Parathyroid adenoma (tissue), 2 donors: ENCODE measurements around the gene GADD45G.

Experiments
- H2AFZ ChIP-seq: fragments of 300-600 bp; sonication (generic); one replicate; pipeline ENCODE4 v1.7.0; 2017; ENCODE audit warnings: antibody characterized with exemption, mild to moderate bottlenecking
- H3K27ac ChIP-seq: fragments of 300-600 bp; sonication (generic); one replicate; pipeline ENCODE4 v1.7.0; 2017
- H3K27me3 ChIP-seq: fragments of 300-600 bp; sonication (generic); one replicate; pipeline ENCODE4 v1.7.0; 2017; ENCODE audit warnings: low read length; ENCODE audit not compliant: control insufficient read depth, insufficient read depth
- H3K36me3 ChIP-seq: fragments of 300-600 bp; sonication (generic); one replicate; pipeline ENCODE4 v1.7.0; 2017; ENCODE audit warnings: low read length; ENCODE audit not compliant: control insufficient read depth, insufficient read depth
- H3K4me1 ChIP-seq: fragments of 300-600 bp; sonication (generic); one replicate; pipeline ENCODE4 v1.7.0; 2017; ENCODE audit warnings: control low read depth
- H3K4me2 ChIP-seq: fragments of 300-600 bp; sonication (generic); one replicate; pipeline ENCODE4 v1.7.0; 2017; ENCODE audit warnings: low read length
- H3K4me3 ChIP-seq: fragments of 300-600 bp; sonication (generic); one replicate; pipeline ENCODE4 v1.7.0; 2017; ENCODE audit warnings: low read depth, low read length
- H3K79me2 ChIP-seq: fragments of 300-600 bp; sonication (generic); one replicate; pipeline ENCODE4 v1.7.0; 2017; ENCODE audit warnings: control low read depth
- H3K9ac ChIP-seq: fragments of 300-600 bp; sonication (generic); one replicate; pipeline ENCODE4 v1.7.0; 2017; ENCODE audit warnings: mild to moderate bottlenecking
- H3K9me3 ChIP-seq: fragments of 300-600 bp; sonication (generic); one replicate; pipeline ENCODE4 v1.7.0; 2017; ENCODE audit warnings: low read length; ENCODE audit not compliant: control insufficient read depth
- TF ChIP-seq, protein P1 (sequence below): fragments of 300-600 bp; sonication (generic); IDR thresholded peaks from one replicate; pipeline ENCODE4 v1.7.0; 2017; ENCODE audit warnings: antibody characterized with exemption, mild to moderate bottlenecking
- donor health status: primary hyperparathyroidism.

The GADD45G gene

GRCh38 chr9:89639961-89640360 is 35.1 kb downstream of the GADD45G start:
- Histone ChIP-seq H3K4me3 (no peak overlapping the region), H3K9me3 (no peaks in the 10 kb centered on the region), H3K4me1 (no peaks in the 10 kb centered on the region), H3K27me3 (no peaks in the 10 kb centered on the region), H2AFZ (no peak overlapping the region), H3K9ac (no peak overlapping the region), H3K27ac (no peak overlapping the region), H3K36me3 (no peaks in the 10 kb centered on the region), H3K79me2 (no peaks in the 10 kb centered on the region), H3K4me2 (no peak overlapping the region)
- TF ChIP-seq, protein P1, sequence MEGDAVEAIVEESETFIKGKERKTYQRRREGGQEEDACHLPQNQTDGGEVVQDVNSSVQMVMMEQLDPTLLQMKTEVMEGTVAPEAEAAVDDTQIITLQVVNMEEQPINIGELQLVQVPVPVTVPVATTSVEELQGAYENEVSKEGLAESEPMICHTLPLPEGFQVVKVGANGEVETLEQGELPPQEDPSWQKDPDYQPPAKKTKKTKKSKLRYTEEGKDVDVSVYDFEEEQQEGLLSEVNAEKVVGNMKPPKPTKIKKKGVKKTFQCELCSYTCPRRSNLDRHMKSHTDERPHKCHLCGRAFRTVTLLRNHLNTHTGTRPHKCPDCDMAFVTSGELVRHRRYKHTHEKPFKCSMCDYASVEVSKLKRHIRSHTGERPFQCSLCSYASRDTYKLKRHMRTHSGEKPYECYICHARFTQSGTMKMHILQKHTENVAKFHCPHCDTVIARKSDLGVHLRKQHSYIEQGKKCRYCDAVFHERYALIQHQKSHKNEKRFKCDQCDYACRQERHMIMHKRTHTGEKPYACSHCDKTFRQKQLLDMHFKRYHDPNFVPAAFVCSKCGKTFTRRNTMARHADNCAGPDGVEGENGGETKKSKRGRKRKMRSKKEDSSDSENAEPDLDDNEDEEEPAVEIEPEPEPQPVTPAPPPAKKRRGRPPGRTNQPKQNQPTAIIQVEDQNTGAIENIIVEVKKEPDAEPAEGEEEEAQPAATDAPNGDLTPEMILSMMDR: no peak

DNA sequence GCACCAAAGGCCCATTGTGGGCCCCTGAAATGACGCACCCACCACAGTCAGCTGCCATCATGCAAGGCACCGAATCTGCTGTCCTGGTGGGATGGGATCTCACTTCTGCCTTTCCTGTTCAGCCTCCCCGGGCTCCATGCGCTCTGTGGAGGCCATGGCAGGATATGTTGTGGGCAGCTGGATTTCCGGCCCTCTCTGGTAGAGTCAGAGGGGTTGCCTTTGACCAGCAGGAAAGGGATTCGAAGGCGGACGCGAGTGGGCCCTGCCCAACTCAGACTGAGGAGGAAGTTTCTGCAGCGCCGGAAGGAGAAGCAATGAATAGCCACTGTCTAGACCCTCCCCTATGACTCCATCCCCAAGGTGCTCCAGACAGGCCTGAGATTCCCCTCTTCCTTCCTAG is 35.5 kb downstream of the GADD45G start:
- Histone ChIP-seq H3K9me3 (no peaks in the 10 kb centered on the region), H3K4me3 (no peak overlapping the region), H3K36me3 (no peaks in the 10 kb centered on the region), H3K9ac (no peak overlapping the region), H3K27me3 (no peaks in the 10 kb centered on the region), H3K79me2 (no peaks in the 10 kb centered on the region), H3K4me1 (no peaks in the 10 kb centered on the region), H3K4me2 (no peak overlapping the region), H3K27ac (no peak overlapping the region), H2AFZ (no peak overlapping the region)
- TF ChIP-seq, protein P1: no peak

DNA sequence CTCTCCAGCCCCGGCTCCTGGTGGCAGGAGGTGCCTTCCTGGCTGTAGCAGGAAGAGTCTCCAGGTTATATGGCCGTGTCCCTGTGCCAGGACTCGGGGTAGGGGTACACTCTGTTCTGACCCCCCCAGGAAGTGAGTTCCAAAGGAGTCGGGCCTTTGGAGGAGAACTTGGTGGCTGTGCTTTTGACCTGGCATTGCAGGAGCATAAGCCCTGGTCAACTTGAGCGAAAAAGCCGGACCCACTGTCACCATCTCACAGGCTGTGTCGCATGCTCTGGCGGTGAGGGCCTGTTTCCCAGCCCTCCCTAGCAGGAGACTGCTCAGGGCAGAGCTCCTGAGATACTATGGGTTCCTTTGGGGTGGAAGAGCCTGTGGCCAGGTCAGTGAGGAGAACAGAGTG is 36.0 kb downstream of the GADD45G start:
- TF ChIP-seq, protein P1: no peak
- Histone ChIP-seq H3K79me2 (no peaks in the 10 kb centered on the region), H3K4me2 (no peak overlapping the region), H2AFZ (no peak overlapping the region), H3K4me3 (no peak overlapping the region), H3K9ac (no peak overlapping the region), H3K36me3 (no peaks in the 10 kb centered on the region), H3K4me1 (no peaks in the 10 kb centered on the region), H3K27me3 (no peaks in the 10 kb centered on the region), H3K9me3 (no peaks in the 10 kb centered on the region), H3K27ac (no peak overlapping the region)

GRCh38 chr9:89641980-89642379 is 37.2 kb downstream of the GADD45G start:
- H3K27ac ChIP-seq: no peak overlapping the region
- no peaks in the 10 kb centered on the region for H3K9me3 ChIP-seq
- H3K4me3 ChIP-seq: no peak overlapping the region
- H3K27me3 ChIP-seq: no peaks in the 10 kb centered on the region
- TF ChIP-seq, protein P1: no peak
- no peak overlapping the region for H2AFZ ChIP-seq
- H3K79me2 ChIP-seq: no peaks in the 10 kb centered on the region
- no peaks in the 10 kb centered on the region for H3K36me3 ChIP-seq
- no peak overlapping the region for H3K9ac ChIP-seq
- H3K4me1 ChIP-seq: no peaks in the 10 kb centered on the region
- H3K4me2 ChIP-seq: no peak overlapping the region

GRCh38 chr9:89642789-89643188 is 38.0 kb downstream of the GADD45G start:
- Histone ChIP-seq H3K9me3 (no peaks in the 10 kb centered on the region), H3K4me2 (no peak overlapping the region), H2AFZ (no peak overlapping the region), H3K4me3 (no peak overlapping the region), H3K36me3 (no peaks in the 10 kb centered on the region), H3K9ac (no peak overlapping the region), H3K27me3 (no peaks in the 10 kb centered on the region), H3K79me2 (no peaks in the 10 kb centered on the region), H3K4me1 (no peaks in the 10 kb centered on the region), H3K27ac (no peak overlapping the region)
- TF ChIP-seq, protein P1: no peak
